ENCODE results near the gene NR5A2.
"Not testable (repeated sequence)": the region's sequence is repeated elsewhere in the genome, so short reads cannot be mapped to it uniquely, and the experiment has no call there.

Gene NR5A2

GRCh38 chr1:200166411-200166810, 138.9 kb downstream of the NR5A2 start:
- DNase-seq, result no peak

GRCh38 chr1:200168926-200169325, 141.4 kb downstream of the NR5A2 start:
- DNase-seq, result no peak

- no peak for DNase-seq
Observed at GRCh38 chr1:200172311-200172710, 144.8 kb downstream of the NR5A2 start.

- DNase-seq, result no peak
Observed at GRCh38 chr1:200173097-200173618, 145.6 kb downstream of the NR5A2 start.

GRCh38 chr1:200174525-200175295, 147.2 kb downstream of the NR5A2 start:
- no peak for DNase-seq

GRCh38 chr1:200176181-200176580, 148.7 kb downstream of the NR5A2 start:
- no peak for DNase-seq

DNA sequence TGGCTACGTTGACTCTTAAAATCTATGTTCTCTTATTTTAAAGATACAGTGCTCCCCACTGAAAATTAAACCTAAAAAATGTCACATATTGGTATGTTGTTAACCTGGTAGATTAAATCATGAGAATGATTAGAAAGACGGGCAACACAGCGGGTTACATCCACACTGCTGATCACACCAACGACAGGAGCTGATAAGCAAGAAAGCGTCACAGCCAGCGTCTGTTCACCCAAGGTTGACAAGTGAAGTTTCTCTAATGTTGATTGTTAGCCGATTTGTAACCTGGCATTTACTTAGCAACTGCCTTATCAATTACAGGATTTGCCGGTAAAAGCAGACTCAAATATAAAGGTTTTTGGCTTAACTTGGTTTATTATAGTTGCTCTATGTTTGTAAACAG, 149.3 kb downstream of the NR5A2 start:
- no peak for DNase-seq

DNA sequence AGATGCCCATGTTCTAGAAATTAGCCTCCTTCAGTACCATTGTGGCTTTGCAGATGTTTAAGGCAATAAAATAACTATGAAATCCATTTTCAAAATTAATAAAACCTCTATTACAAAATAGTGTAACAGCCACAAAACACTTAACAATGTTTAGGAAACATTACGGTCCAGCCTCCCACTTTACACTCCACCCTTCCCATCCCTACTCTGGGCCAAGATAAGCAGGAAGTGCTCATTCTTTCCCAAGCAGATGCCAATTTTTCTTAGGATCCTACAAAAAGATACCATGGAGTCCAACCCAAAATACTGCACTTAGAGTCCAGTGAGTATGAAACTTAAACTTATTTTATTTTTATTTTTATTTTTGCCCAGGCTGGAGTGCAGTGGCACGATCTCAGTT, 150.8 kb downstream of the NR5A2 start:
- DNase-seq, result no peak

GRCh38 chr1:200179126-200179780, 151.7 kb downstream of the NR5A2 start:
- DNase-seq, result no peak

- DNase-seq, result no peak
Observed at GRCh38 chr1:200179781-200180160, 152.3 kb downstream of the NR5A2 start.

GRCh38 chr1:200180821-200181220, 153.3 kb downstream of the NR5A2 start:
- no peak for DNase-seq

GRCh38 chr1:200181861-200182260, 154.4 kb downstream of the NR5A2 start:
- DNase-seq, result no peak

- DNase-seq, result no peak
Observed at GRCh38 chr1:200182701-200183100, 155.2 kb downstream of the NR5A2 start.

GRCh38 chr1:200183637-200184036, 156.1 kb downstream of the NR5A2 start:
- DNase-seq, result no peak

DNA sequence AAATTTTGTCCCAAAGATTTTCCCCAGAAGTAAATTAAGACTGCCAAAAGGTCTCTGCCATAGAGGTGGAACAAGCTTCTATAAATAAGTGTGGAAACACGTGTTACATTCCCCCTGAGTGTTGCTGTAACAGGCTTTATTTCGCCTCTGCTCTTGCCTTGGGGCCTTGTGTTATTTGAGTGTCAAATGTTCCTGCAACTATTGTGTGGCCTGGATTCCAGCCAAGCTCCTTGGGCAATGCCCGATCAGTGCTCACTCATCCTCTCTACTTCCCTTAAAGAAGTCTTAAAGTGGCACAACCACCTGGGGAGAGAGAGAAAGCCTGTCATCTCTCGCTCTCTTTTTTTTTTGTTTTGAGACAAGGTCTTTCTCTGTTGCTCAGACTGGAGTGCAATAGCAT, 156.7 kb downstream of the NR5A2 start:
- no peak for DNase-seq

- DNase-seq, result not testable (repeated sequence)
Observed at GRCh38 chr1:200185191-200185590, 157.7 kb downstream of the NR5A2 start.

DNA sequence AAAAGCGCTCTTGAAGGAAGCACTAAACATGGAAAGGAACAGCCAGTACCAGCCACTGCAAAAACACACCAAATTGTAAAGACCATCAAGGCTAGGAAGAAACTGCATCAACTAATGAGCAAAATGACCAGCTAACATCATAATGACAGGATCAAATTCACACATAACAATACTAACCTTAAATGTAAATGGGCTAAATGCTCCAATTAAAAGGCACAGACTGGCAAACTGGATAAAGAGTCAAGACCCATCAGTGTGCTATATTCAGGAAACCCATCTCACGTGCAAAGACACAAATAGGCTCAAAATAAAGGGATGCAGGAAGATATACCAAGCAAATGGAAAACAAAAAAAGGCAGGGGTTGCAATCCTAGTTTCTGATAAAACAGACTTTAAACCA, 159.8 kb downstream of the NR5A2 start:
- not testable (repeated sequence) for DNase-seq

GRCh38 chr1:200191993-200192392, 164.5 kb downstream of the NR5A2 start:
- DNase-seq, result no peak

GRCh38 chr1:200194477-200194876, 167.0 kb downstream of the NR5A2 start:
- no peak for DNase-seq

- DNase-seq, result no peak
Observed at GRCh38 chr1:200198236-200198635, 170.7 kb downstream of the NR5A2 start.

- no peak for DNase-seq
Observed at GRCh38 chr1:200205216-200205995, 177.9 kb downstream of the NR5A2 start.

DNA sequence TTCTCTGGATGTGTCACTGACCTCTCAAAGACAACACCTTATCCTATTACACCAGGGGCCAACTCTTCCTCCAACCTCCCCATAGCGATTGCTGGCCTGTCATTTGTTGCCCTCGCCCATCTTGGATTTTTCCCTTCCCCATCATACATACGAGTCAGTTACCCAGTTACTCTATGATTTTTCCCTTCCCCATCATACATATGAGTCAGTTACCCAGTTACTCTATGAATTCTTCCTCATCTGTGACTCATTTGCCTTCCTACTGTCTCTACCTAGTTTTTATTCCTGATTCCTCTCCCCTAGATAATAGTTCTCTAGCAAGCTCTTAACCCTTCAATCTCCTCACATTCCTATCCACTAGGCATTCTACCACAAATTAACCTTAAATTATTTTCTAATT, 178.8 kb downstream of the NR5A2 start:
- no peak for DNase-seq

DNA sequence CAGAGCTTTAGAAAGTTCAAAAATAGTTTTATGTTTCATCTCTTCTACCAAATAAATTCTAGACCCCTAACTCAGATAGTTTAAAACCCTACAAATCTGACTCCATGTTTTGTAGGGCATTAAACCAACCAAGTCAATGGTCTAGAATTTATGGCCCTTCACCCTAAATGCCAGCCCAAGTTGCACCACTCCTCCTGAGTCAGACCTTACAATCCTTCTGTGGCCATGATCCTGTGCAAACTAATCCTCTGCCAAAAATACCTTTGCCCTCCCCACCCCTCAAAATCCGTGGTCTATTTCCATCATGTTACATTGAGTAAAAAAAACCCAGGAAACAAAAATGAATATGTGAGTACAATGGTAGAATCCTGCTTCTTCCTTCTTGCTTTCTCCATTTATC, 179.3 kb downstream of the NR5A2 start:
- DNase-seq, result no peak

- DNase-seq, result no peak
Observed at GRCh38 chr1:200207711-200208126, 180.2 kb downstream of the NR5A2 start.

Data from activated CD4-positive, alpha-beta T cell treated with anti-CD3 and anti-CD28 coated beads for 48 hours (primary cell).